Cardiac fibroblast (primary cell): ENCODE measurements around the gene HMCN1.

ENCODE experiments used
- DNase-seq, 2 donors: peaks; one replicate each; pipeline versions ENCODE4 v3.0.0 to v3.0.0-alpha.2; 2010; ENCODE audit warnings: low read depth in 2 of 2
- H3K4me3 ChIP-seq, 2 donors: replicated peaks in 1 of 2; 1 replicate in 1 of 2; 2 replicates in 1 of 2; pipeline ENCODE4 v1.5.1; 2011; ENCODE audit warnings: low read depth in 2 of 2, low read length in 2 of 2, mild to moderate bottlenecking in 2 of 2, moderate library complexity in 1 of 2
- TF ChIP-seq, protein P1 (sequence below): IDR thresholded peaks from one replicate; pipeline ENCODE4 v1.5.1; 2011; ENCODE audit warnings: low read depth, mild to moderate bottlenecking, low read length, inconsistent platforms

The HMCN1 gene

DNA sequence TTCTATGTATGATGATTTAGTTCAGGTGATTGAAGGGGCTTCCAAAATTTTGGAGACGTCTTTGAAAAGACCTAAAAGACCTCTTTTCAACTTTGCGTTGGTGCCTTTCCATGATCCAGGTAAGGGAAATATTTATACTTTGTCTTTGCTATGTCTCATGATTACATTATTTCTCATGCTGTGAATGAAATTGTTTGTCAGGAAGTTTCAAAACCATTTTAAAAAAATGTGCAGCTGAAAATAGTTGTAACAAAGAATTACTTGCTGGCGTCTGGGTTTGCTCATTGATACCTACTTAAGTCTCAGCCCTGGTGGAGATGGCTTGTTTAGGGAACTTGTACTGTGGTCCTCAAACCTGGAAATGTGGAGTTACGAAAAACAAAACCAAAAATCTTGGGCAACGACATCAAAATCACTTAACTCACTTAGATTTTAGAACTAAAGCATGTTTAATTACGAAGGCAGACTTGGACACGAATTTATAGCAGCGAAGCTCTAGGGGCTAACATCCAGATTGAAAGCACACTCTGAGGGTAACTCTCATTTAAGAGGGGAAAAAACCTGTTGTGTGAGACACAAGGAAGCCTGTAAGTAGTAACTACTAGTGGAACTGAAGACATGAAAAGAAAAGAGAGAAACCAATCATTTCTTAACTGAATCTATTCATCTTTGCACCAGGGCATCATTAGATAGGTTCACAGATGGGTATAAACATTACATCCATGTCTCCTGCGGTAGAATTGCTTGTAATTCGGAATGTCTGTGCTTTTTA is 924 bp downstream of the HMCN1 start:
- TF ChIP-seq, protein P1, sequence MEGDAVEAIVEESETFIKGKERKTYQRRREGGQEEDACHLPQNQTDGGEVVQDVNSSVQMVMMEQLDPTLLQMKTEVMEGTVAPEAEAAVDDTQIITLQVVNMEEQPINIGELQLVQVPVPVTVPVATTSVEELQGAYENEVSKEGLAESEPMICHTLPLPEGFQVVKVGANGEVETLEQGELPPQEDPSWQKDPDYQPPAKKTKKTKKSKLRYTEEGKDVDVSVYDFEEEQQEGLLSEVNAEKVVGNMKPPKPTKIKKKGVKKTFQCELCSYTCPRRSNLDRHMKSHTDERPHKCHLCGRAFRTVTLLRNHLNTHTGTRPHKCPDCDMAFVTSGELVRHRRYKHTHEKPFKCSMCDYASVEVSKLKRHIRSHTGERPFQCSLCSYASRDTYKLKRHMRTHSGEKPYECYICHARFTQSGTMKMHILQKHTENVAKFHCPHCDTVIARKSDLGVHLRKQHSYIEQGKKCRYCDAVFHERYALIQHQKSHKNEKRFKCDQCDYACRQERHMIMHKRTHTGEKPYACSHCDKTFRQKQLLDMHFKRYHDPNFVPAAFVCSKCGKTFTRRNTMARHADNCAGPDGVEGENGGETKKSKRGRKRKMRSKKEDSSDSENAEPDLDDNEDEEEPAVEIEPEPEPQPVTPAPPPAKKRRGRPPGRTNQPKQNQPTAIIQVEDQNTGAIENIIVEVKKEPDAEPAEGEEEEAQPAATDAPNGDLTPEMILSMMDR, result no peak
- peak; percentile 33 to 38 for DNase-seq
- peak overlapping the region; percentile 19 to 61 for H3K4me3 ChIP-seq

DNA sequence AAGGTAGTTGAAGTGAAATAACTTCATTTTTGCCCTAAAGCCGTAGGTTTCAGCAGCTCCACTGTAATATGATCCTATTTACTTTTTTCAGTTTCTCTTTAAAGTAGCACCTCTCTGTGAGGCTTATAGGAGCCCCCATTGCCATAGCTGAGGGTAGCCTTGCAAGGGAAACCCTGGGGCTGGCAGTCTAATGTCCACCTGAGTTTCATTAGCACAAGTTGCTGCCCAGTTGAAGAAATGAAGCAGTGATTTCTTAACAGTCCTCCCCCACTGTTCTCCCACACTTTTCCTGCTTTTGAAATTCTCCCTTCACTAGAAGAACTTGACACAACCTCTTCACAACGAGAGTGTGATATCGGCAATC is 1.5 kb downstream of the HMCN1 start:
- peak in 1 of 2 donors; percentile 29 for DNase-seq
- TF ChIP-seq, protein P1, result no peak
- peak overlapping the region; percentile 19 to 61 for H3K4me3 ChIP-seq

DNA sequence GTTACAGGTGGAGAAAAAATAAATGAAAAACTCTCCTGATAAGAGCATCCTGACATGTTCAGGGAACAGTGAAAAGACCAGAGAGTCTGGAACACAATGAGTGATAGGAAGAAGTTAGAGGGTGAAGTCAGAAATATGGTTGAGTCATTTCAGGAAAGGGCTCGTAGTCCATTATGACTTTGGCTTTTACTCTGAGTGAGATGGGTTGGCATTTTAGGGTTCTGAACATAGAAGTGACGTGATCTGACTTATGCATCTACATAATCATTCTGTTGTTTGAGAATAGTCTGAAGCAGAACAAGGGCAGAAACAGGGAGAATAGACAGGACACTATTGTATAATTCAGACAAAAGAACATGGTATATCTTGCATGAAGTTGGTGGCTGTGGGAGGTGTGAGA is 5.8 kb downstream of the HMCN1 start:
- DNase-seq, result peak in 1 of 2 donors; percentile 17
- TF ChIP-seq, protein P1, result no peak
- no peak overlapping the region for H3K4me3 ChIP-seq

DNA sequence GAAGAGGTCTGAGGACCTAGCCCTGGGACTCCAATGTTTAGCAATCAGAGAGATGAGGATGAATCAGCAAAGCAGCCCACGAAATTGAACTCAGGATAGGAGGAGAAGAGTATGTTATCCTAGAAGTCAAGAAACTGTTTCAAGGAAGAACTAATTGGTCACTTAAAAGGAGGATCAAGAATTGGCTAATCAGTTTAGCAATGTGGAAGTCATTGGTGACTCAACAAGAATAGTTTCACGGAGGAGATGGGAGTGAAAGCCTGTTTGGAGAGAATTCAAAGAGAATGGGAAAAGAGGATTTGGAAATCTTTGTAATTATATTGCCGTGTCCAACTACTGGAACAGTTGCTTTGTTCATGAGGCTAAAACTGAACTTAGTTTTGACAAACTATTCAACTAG is 7.4 kb downstream of the HMCN1 start:
- TF ChIP-seq, protein P1, result no peak
- no peak overlapping the region for H3K4me3 ChIP-seq
- peak; percentile 40 to 49 for DNase-seq

DNA sequence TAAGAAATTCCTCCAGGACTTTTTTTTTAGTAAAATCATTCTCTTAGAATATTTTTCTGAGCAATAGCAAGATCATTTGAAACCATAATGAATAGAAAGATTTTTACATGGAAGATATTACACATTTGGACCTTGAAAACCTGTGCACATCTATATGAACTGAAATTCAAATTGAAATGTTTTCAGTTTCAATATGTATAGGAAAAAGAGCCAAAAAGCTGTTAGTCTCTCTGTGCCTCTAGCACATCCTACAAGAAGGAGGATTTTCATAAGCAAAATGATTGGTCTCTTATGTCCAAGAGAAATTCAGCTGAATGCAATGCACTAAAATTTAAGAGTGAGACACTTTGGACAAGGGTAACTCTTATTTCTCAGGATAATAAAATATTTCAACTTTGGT is 8.2 kb downstream of the HMCN1 start:
- TF ChIP-seq, protein P1, result no peak
- no peak overlapping the region for H3K4me3 ChIP-seq
- DNase-seq, result no peak

DNA sequence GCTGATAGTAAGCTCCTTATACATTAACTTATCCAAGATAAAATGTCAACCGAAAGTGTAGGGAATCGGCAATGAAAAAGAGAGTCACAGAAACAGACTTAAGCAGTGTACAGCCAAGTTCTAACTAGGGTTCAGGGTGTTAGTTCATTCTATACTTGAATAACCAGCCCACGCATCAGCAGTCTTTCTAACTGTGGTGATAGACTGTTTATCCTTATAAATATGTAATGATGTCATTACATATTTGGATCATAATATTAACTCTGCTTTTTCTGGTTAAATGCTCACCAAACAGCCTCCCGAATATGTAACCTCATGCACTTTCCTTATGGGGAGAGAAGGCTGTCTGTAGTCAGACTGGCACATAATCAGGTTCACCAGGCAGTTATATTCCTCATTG is 11.0 kb downstream of the HMCN1 start:
- H3K4me3 ChIP-seq, result no peak overlapping the region
- DNase-seq, result no peak
- TF ChIP-seq, protein P1, result no peak

DNA sequence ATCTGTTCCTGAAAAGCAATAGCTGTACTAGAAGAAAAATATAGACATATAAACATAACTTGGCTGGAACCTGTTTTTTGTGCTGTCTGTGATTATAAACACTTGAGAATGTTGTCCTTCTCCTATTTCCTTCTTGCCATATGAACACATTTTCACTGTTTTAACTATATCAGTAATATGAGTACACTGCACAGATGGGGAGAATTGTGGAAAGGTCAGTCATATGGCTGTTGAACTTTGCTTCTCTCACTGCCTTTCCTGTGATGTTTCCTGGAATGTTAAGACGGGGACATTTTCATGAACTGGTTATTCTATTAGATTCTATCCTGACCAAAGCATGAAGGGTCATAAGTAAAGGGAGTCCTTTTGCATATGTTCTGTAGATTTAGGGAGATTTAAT is 24.9 kb downstream of the HMCN1 start:
- TF ChIP-seq, protein P1, result no peak
- DNase-seq, result no peak
- H3K4me3 ChIP-seq, result no peak overlapping the region
